Melanocyte of skin (primary cell): ENCODE measurements around the gene RGPD5. TPM values are rescaled to one million over a fixed set of nuclear protein-coding genes. Genes with fewer than 3 reads are reported as not detected.

Source experiments
- total RNA-seq, 2 donors: library from RNA; depleted of rRNA; stranded (reverse); fragments of >200 nt; gene quantifications; 2 replicates each; pipeline ENCODE4 v1.2.3, GENCODE V29; 2012

RGPD5 gene
- total RNA-seq = 10 to 100 TPM; 11.3 to 34.4 TPM

GRCh38 chr2:109794074-109794737 lies at the start of gene RGPD5:
TSS of gene RGPD5 (plus strand) at chr2:109794305. CDS start at chr2:109794466, 161 bp downstream.

GRCh38 chr2:109898462-109899336 lies 104.6 kb downstream of the RGPD5 start, which contains the start of gene LIMS3:
TSS of gene LIMS3 (plus strand) at chr2:109898688. CDS start at chr2:109898729, 41 bp downstream.

Other genes starting within 250 kb of the RGPD5 start
- gene SEPTIN10, start 180.3 kb upstream of the RGPD5 start, total RNA-seq = 10 to 100 TPM; 51.6 to 55.1 TPM
- 10 to 100 TPM in 1 of 2 donors, 1 to 10 TPM in 1; 8.3 to 10.3 TPM for gene SOWAHC, start 179.9 kb upstream of the RGPD5 start, total RNA-seq
- gene LIMS3, start 104.4 kb downstream of the RGPD5 start, total RNA-seq = under 1 TPM in 1 of 2 donors, not detected in 1; 0.34 TPM